NCI-H2107 (cell line): ENCODE results near the gene NEIL3.

ENCODE experiments used
- DNase-seq: peaks from one replicate; lab custom pipeline; 2025; lab: John Stamatoyannopoulos, UW

The NEIL3 gene

GRCh38 chr4:177369372-177369771 is 59.7 kb downstream of the NEIL3 start:
- DNase-seq: no peak

- DNase-seq: no peak
These were observed 61.8 kb downstream of the NEIL3 start for GRCh38 chr4:177371461-177371860.

GRCh38 chr4:177374966-177375365 is 65.3 kb downstream of the NEIL3 start:
- no peak for DNase-seq

- DNase-seq: no peak
These were observed 65.7 kb downstream of the NEIL3 start for GRCh38 chr4:177375372-177375771.

GRCh38 chr4:177376024-177376423 is 66.3 kb downstream of the NEIL3 start:
- DNase-seq: no peak

GRCh38 chr4:177380730-177381287 is 71.1 kb downstream of the NEIL3 start:
- DNase-seq: no peak

GRCh38 chr4:177381762-177382310 is 72.2 kb downstream of the NEIL3 start:
- DNase-seq: no peak

GRCh38 chr4:177384856-177385397 is 75.3 kb downstream of the NEIL3 start:
- DNase-seq: no peak

- no peak for DNase-seq
These were observed 76.1 kb downstream of the NEIL3 start for GRCh38 chr4:177385576-177386277.

- no peak for DNase-seq
These were observed 76.7 kb downstream of the NEIL3 start for GRCh38 chr4:177386278-177386815.

GRCh38 chr4:177391287-177391686 is 81.6 kb downstream of the NEIL3 start:
- no peak for DNase-seq

GRCh38 chr4:177391953-177392352 is 82.3 kb downstream of the NEIL3 start:
- no peak for DNase-seq

- DNase-seq: no peak
These were observed 83.6 kb downstream of the NEIL3 start for GRCh38 chr4:177393236-177393635.

GRCh38 chr4:177396352-177396751 is 86.7 kb downstream of the NEIL3 start:
- no peak for DNase-seq

- no peak for DNase-seq
These were observed 90.4 kb downstream of the NEIL3 start for GRCh38 chr4:177400030-177400429.

GRCh38 chr4:177401658-177402273 is 92.1 kb downstream of the NEIL3 start:
- DNase-seq: no peak

GRCh38 chr4:177403746-177404145 is 94.1 kb downstream of the NEIL3 start:
- DNase-seq: no peak

GRCh38 chr4:177404342-177404741 is 94.7 kb downstream of the NEIL3 start:
- no peak for DNase-seq

GRCh38 chr4:177404986-177405385 is 95.3 kb downstream of the NEIL3 start:
- DNase-seq: no peak

GRCh38 chr4:177405508-177405907 is 95.8 kb downstream of the NEIL3 start:
- DNase-seq: no peak

GRCh38 chr4:177408023-177408422 is 98.3 kb downstream of the NEIL3 start:
- no peak for DNase-seq

GRCh38 chr4:177410566-177410965 is 100.9 kb downstream of the NEIL3 start:
- no peak for DNase-seq

- DNase-seq: no peak
These were observed 102.3 kb downstream of the NEIL3 start for GRCh38 chr4:177411996-177412395.
